ENCODE results near the gene OSM. TPM values are rescaled to one million over a fixed set of nuclear protein-coding genes. Genes with fewer than 3 reads are reported as not detected.

The OSM gene
- total RNA-seq, 4 donors from 2014 or later = 0.76 to 8.8 (median 0.76) TPM; not detected in 1

- DNase-seq = no peak
- Histone ChIP-seq H3K9me3 (no peaks in the 10 kb centered on the region), H3K27me3 (no peaks in the 10 kb centered on the region), H3K27ac (no peak overlapping the region), H3K36me3 (no peaks in the 10 kb centered on the region), H3K4me1 (peaks cover 0 to 6% of the 10 kb centered on the region in 2 donors), H3K4me3 (no peak overlapping the region)
- TF ChIP-seq POLR2A (IDR thresholded peaks at IDR 0.05) = no peak
- TF ChIP-seq CTCF (IDR thresholded peaks at IDR 0.05) = no peak
- intact Hi-C loops (cut with DNase I; ENCODE audit: low total_unique reads) = no loop called here
Observed at GRCh38 chr22:30250661-30251267, 15.9 kb downstream of the OSM start.

DNA sequence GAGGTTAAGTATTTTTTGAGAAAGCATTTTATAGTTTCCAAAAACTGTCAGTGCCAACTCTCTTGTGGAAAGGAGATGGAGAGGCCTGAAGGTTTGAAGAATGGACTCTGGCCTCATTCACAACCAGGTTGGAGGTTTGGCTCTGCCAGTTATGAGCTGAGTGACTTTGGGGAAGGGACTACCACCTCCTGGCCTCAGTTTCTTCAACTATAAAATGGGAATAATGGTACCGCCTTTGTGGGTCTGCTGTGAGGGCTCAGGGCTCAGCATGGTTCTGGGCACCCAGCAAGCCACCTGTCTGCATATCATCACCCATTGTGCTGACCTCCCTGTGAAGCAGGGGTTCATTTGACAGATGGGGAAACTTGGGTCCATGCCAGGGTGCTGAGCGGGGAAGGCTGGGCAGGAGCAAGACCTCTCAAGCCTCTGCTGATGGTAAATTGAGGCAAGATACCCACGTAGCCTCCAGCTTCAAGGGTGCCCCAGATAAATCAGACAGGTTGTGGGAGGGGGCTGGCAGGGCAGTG, 16.5 kb downstream of the OSM start:
- DNase-seq = no peak
- intact Hi-C loops (cut with DNase I; ENCODE audit: low total_unique reads) = no loop called here
- Histone ChIP-seq H3K36me3 (no peaks in the 10 kb centered on the region), H3K9me3 (no peaks in the 10 kb centered on the region), H3K4me3 (no peak overlapping the region), H3K4me1 (peaks cover 0 to 8% of the 10 kb centered on the region in 2 donors), H3K27me3 (no peaks in the 10 kb centered on the region), H3K27ac (no peak overlapping the region)
- TF ChIP-seq POLR2A (IDR thresholded peaks at IDR 0.05) (no peak), CTCF (IDR thresholded peaks at IDR 0.05) (no peak)

- no peaks in the 10 kb centered on the region for H3K27me3 ChIP-seq
- H3K4me1 ChIP-seq = peaks cover 0 to 8% of the 10 kb centered on the region in 2 donors
- intact Hi-C loops (cut with DNase I; ENCODE audit: low total_unique reads) = no loop called here
- H3K4me3 ChIP-seq = no peak overlapping the region
- TF ChIP-seq POLR2A (IDR thresholded peaks at IDR 0.05) (no peak), CTCF (IDR thresholded peaks at IDR 0.05) (no peak)
- no peaks in the 10 kb centered on the region for H3K9me3 ChIP-seq
- H3K27ac ChIP-seq = peak overlapping the region in 1 of 2 donors; percentile 37
- H3K36me3 ChIP-seq = no peaks in the 10 kb centered on the region
- peak; percentile 51 to 68 for DNase-seq
Observed at GRCh38 chr22:30249049-30250038, 17.3 kb downstream of the OSM start.

DNA sequence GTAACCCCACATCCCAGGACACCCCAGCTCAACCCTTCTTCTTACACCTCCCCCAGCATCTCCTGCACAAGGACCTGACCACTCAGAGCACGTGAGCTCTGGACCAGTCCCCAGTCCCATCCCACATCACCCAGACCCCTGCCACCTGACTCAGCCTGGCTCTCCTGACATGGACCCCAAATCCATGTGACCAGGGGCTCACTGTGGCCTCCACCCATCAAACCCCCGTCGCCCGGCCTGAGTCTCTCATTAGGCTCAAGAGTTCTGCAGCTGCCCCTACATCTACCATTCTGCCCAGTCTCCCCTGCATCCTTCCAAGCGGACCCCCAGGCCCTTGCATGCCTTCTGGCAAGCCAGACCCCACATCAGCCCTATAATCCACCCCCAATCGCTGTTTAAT, 18.2 kb downstream of the OSM start:
- peaks cover 0 to 8% of the 10 kb centered on the region in 2 donors for H3K4me1 ChIP-seq
- no peak overlapping the region for H3K4me3 ChIP-seq
- intact Hi-C loops (cut with DNase I; ENCODE audit: low total_unique reads) = no loop called here
- H3K27me3 ChIP-seq = no peaks in the 10 kb centered on the region
- H3K9me3 ChIP-seq = no peaks in the 10 kb centered on the region
- no peaks in the 10 kb centered on the region for H3K36me3 ChIP-seq
- TF ChIP-seq CTCF (IDR thresholded peaks at IDR 0.05) (no peak), POLR2A (IDR thresholded peaks at IDR 0.05) (no peak)
- H3K27ac ChIP-seq = peak overlapping the region in 1 of 2 donors; percentile 37
- no peak for DNase-seq

DNA sequence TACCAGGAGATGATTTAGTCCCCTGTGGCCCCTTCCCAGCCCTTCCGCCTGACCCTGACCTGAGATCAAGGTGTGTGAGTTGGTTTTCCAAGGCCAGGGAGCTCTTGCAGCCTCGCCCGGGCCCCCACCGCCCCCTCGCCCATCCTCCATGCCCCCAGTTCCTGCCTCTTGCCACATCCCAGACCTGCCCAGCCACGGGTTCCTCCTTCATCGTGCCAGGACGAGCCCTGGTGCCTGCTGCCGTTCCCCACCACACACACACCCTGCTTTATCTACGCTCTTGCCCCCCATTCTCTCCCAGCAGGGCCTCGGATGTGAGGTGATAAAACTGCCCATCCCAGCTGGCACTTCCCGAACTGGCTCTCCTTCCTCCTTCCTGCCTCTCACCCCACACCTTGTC, 18.7 kb downstream of the OSM start:
- no peaks in the 10 kb centered on the region for H3K36me3 ChIP-seq
- TF ChIP-seq CTCF (IDR thresholded peaks at IDR 0.05) = no peak
- TF ChIP-seq POLR2A (IDR thresholded peaks at IDR 0.05) = no peak
- H3K9me3 ChIP-seq = no peaks in the 10 kb centered on the region
- DNase-seq = no peak
- H3K4me3 ChIP-seq = no peak overlapping the region
- intact Hi-C loops (cut with DNase I; ENCODE audit: low total_unique reads) = no loop called here
- no peak overlapping the region for H3K27ac ChIP-seq
- H3K4me1 ChIP-seq = peaks cover 0 to 8% of the 10 kb centered on the region in 2 donors
- H3K27me3 ChIP-seq = no peaks in the 10 kb centered on the region
